ENCODE results near the gene FAM3A. TPM values are rescaled to one million over a fixed set of nuclear protein-coding genes. Genes with fewer than 3 reads are reported as not detected.
A peak's percentile ranks its signal among the peaks of the same experiment; 100 is the strongest.

FAM3A gene
- total RNA-seq, 1 donor from 2014 or later, result 36.5 TPM

GRCh38 chrX:154519389-154519788 is 3.4 kb upstream of the FAM3A start:
- Mint-ChIP-seq H3K27ac (ENCODE audit: unreplicated experiment) (no peak overlapping the region), H3K27me3 (ENCODE audit: low read depth) (no peaks in the 10 kb centered on the region), H3K36me3 (ENCODE audit: low read depth) (no peaks in the 10 kb centered on the region), H3K4me3 (ENCODE audit: unreplicated experiment) (no peak overlapping the region), H3K9me3 (ENCODE audit: low read depth) (peaks cover 2% of the 10 kb centered on the region), H3K4me1 (ENCODE audit: low read depth) (peaks cover 11% of the 10 kb centered on the region)
- TF ChIP-seq CTCF (IDR thresholded peaks at IDR 0.05), result no peak
- DNase-seq (ENCODE audit: low spot score), result no peak

- H3K4me1 Mint-ChIP-seq (ENCODE audit: low read depth), result peaks cover 11% of the 10 kb centered on the region
- no peak overlapping the region for H3K4me3 Mint-ChIP-seq (ENCODE audit: unreplicated experiment)
- peaks cover 2% of the 10 kb centered on the region for H3K9me3 Mint-ChIP-seq (ENCODE audit: low read depth)
- no peak for TF ChIP-seq CTCF (IDR thresholded peaks at IDR 0.05)
- no peaks in the 10 kb centered on the region for H3K36me3 Mint-ChIP-seq (ENCODE audit: low read depth)
- H3K27ac Mint-ChIP-seq (ENCODE audit: unreplicated experiment), result no peak overlapping the region
- H3K27me3 Mint-ChIP-seq (ENCODE audit: low read depth), result no peaks in the 10 kb centered on the region
- no peak for DNase-seq (ENCODE audit: low spot score)
Measured at GRCh38 chrX:154517101-154517781, 1.2 kb upstream of the FAM3A start.

GRCh38 chrX:154516656-154517100 is 646 bp upstream of the FAM3A start:
- H3K4me1 Mint-ChIP-seq (ENCODE audit: low read depth), result peaks cover 11% of the 10 kb centered on the region
- H3K36me3 Mint-ChIP-seq (ENCODE audit: low read depth), result no peaks in the 10 kb centered on the region
- H3K9me3 Mint-ChIP-seq (ENCODE audit: low read depth), result peaks cover 2% of the 10 kb centered on the region
- H3K27me3 Mint-ChIP-seq (ENCODE audit: low read depth), result no peaks in the 10 kb centered on the region
- H3K4me3 Mint-ChIP-seq (ENCODE audit: unreplicated experiment), result peak overlapping the region; percentile 71
- TF ChIP-seq CTCF (IDR thresholded peaks at IDR 0.05), result no peak
- H3K27ac Mint-ChIP-seq (ENCODE audit: unreplicated experiment), result peak overlapping the region; percentile 74
- DNase-seq (ENCODE audit: low spot score), result no peak

- DNase-seq (ENCODE audit: low spot score), result no peak
- Mint-ChIP-seq H3K27ac (ENCODE audit: unreplicated experiment) (peak overlapping the region; percentile 27), H3K9me3 (ENCODE audit: low read depth) (peaks cover 2% of the 10 kb centered on the region), H3K4me3 (ENCODE audit: unreplicated experiment) (peak overlapping the region; percentile 74), H3K4me1 (ENCODE audit: low read depth) (peaks cover 11% of the 10 kb centered on the region), H3K36me3 (ENCODE audit: low read depth) (peaks cover 2% of the 10 kb centered on the region), H3K27me3 (ENCODE audit: low read depth) (no peaks in the 10 kb centered on the region)
- no peak for TF ChIP-seq CTCF (IDR thresholded peaks at IDR 0.05)
Measured at GRCh38 chrX:154515090-154515965, 704 bp downstream of the FAM3A start.

GRCh38 chrX:154513716-154514115 is 2.3 kb downstream of the FAM3A start:
- H3K36me3 Mint-ChIP-seq (ENCODE audit: low read depth), result peaks cover 4% of the 10 kb centered on the region
- no peak for DNase-seq (ENCODE audit: low spot score)
- H3K4me3 Mint-ChIP-seq (ENCODE audit: unreplicated experiment), result no peak overlapping the region
- no peak overlapping the region for H3K27ac Mint-ChIP-seq (ENCODE audit: unreplicated experiment)
- no peaks in the 10 kb centered on the region for H3K27me3 Mint-ChIP-seq (ENCODE audit: low read depth)
- peaks cover 13% of the 10 kb centered on the region for H3K9me3 Mint-ChIP-seq (ENCODE audit: low read depth)
- peaks cover 11% of the 10 kb centered on the region for H3K4me1 Mint-ChIP-seq (ENCODE audit: low read depth)
- no peak for TF ChIP-seq CTCF (IDR thresholded peaks at IDR 0.05)
